Measurements from ENCODE around the gene CDCP2.

DNA sequence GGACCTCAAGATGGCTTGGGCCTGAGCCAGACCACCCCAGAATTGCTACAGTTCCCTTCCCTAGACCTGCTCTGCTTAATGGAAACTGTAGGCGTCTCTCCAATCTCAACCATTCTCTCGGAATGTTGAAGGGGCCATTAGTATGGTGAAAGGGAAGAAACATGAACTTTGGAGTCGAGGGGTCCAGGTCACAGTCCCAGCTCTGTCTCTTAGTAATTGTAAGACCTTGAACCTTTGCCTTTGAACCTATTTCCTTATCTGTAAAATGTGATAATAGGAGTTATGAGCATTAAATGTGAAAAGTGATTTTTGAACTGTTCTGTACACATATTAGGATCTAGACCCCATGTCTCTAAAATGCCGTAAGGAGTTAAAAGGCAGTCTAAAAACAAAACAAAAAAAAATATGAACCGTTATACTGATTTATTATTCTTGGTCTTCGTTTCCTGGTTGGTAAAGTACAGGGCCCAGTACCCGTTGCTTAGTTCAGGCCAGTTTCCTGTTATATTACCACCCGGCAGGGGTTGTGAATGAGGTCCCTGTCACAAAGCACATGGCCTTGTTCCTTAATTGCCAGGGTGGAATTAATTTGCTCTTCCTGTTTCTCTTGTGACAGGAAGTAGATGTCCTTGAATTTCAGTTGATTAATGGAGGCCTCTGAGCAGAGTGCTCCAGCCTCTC is 57.1 kb downstream of the CDCP2 start:
- no peak for TF ChIP-seq YY1 (IDR thresholded peaks at IDR 0.05; ENCODE audit: insufficient read depth, insufficient read length)
- TF ChIP-seq SUZ12 (IDR thresholded peaks at IDR 0.05; ENCODE audit: extremely low read depth, insufficient read depth, insufficient read length) = no peak
- no peak for TF ChIP-seq ZNF274 (IDR thresholded peaks at IDR 0.05; ENCODE audit: low read depth, low read length)

Data from NT2/D1 (cell line).